Activated B cell treated with CpG ODN at 0.5 μM for 24 hours (primary cell): ENCODE measurements around the gene CSH2. TPM values are rescaled to one million over a fixed set of nuclear protein-coding genes. Genes with fewer than 3 reads are reported as not detected.
"Not testable (repeated sequence)": the region's sequence is repeated elsewhere in the genome, so short reads cannot be mapped to it uniquely, and the experiment has no call there.

Experiments used
- ATAC-seq: fragments of 200-7000 bp; cut with Tn5 transposase; one replicate; pipeline ENCODE4 v1.10.0; 2021; ENCODE audit warnings: low read depth, mild to moderate bottlenecking, moderate library complexity
- CTCF ChIA-PET: fragments of 350-600 bp; sonication (Branson Sonifier 250); formaldehyde crosslinking; loops from one replicate; lab custom pipeline; 2021; ENCODE audit warnings: antibody characterized with exemption; lab: Charles Lee
- POLR2A ChIA-PET: fragments of 350-600 bp; sonication (Branson Sonifier 250); formaldehyde crosslinking; loops from one replicate; lab custom pipeline; 2021; ENCODE audit warnings: antibody characterized with exemption; lab: Charles Lee
- DNase-seq: peaks from one replicate; pipeline ENCODE4 v3.0.0; 2022
- H3K27ac Mint-ChIP-seq: one replicate; pipeline ENCODE4 v1.8.0; 2020; ENCODE audit warnings: mixed read lengths
- H3K27me3 Mint-ChIP-seq: one replicate; pipeline ENCODE4 v1.8.0; 2021; ENCODE audit warnings: mixed read lengths
- H3K36me3 Mint-ChIP-seq: one replicate; pipeline ENCODE4 v1.8.0; 2021; ENCODE audit warnings: low read depth, mixed read lengths
- H3K4me1 Mint-ChIP-seq: one replicate; pipeline ENCODE4 v1.8.0; 2021; ENCODE audit warnings: mixed read lengths
- H3K4me3 Mint-ChIP-seq: one replicate; pipeline ENCODE4 v1.8.0; 2020; ENCODE audit warnings: mild to moderate bottlenecking, mixed read lengths
- H3K9me3 Mint-ChIP-seq: one replicate; pipeline ENCODE4 v1.8.0; 2020; ENCODE audit warnings: mixed read lengths
- CTCF ChIP-seq: fragments of 200-600 bp; IDR thresholded peaks from one replicate; pipeline ENCODE4 v1.8.0; 2022; ENCODE audit warnings: antibody characterized with exemption, mild to moderate bottlenecking
- intact Hi-C: fragments of 100-400 bp; cut with micrococcal nuclease; formaldehyde crosslinking; loops from one replicate; pipeline ENCODE4 v1.15.1; 2024
- total RNA-seq: library from RNA; stranded (reverse); gene quantifications from 2 replicates; pipeline ENCODE4 v1.2.3, GENCODE V29; 2022

The CSH2 gene
- total RNA-seq, 1 donor from 2014 or later = not detected

GRCh38 chr17:63911657-63912100 is 38.2 kb upstream of the CSH2 start:
- POLR2A ChIA-PET = interaction anchor here (0.5 to 12.9 kb wide), 10 partner anchors 9 to 234 kb away, joined by 3 to 272 read pairs (median 12); partner anchors contain the start of genes CD79B and ICAM2
- Mint-ChIP-seq H3K4me3 (no peak overlapping the region), H3K36me3 (no peaks in the 10 kb centered on the region), H3K4me1 (peaks cover 51% of the 10 kb centered on the region), H3K9me3 (no peaks in the 10 kb centered on the region), H3K27me3 (peaks cover 1% of the 10 kb centered on the region), H3K27ac (peak overlapping the region; percentile 35)
- ATAC-seq (peak; percentile 57), DNase-seq (peak; percentile 59)
- intact Hi-C loops = loop anchor here (1.0 to 5.0 kb wide), 5 partner anchors 40 to 371 kb away; no protein-coding TSS in a partner anchor
- TF ChIP-seq CTCF = no peak
- CTCF ChIA-PET = interaction anchor here (0.9 to 12.3 kb wide), 14 partner anchors 8 to 221 kb away, joined by 3 to 116 read pairs (median 12); partner anchors contain the start of genes CD79B, ERN1 and ICAM2

- Mint-ChIP-seq H3K4me1 (peaks cover 45% of the 10 kb centered on the region), H3K27me3 (peaks cover 1% of the 10 kb centered on the region), H3K36me3 (no peaks in the 10 kb centered on the region), H3K27ac (peak within 1 kb of the TSS; percentile 35), H3K4me3 (no peak within 1 kb of the TSS), H3K9me3 (no peaks in the 10 kb centered on the region)
- POLR2A ChIA-PET = interaction anchor here (0.5 to 12.9 kb wide), 8 partner anchors 10 to 235 kb away, joined by 3 to 272 read pairs (median 14); partner anchors contain the start of genes CD79B and ICAM2
- CTCF ChIA-PET = interaction anchor here (0.9 to 12.3 kb wide), 14 partner anchors 9 to 221 kb away, joined by 3 to 116 read pairs (median 11); partner anchors contain the start of genes CD79B, ERN1 and ICAM2
- DNase-seq (peak; percentile 12), ATAC-seq (no peak)
- TF ChIP-seq CTCF = no peak
- intact Hi-C loops = loop anchor here (1.0 to 5.0 kb wide), 5 partner anchors 40 to 371 kb away; no protein-coding TSS in a partner anchor
These were observed 37.7 kb upstream of the CSH2 start, which contains the start of gene CSHL1 for GRCh38 chr17:63911041-63911635. TSS of gene CSHL1 (minus strand) at chr17:63911258. CDS start at chr17:63911196, 62 bp downstream.

GRCh38 chr17:63910096-63910495 is 36.6 kb upstream of the CSH2 start:
- POLR2A ChIA-PET = interaction anchor here (0.6 to 3.1 kb wide), 2 partner anchors 109 to 236 kb away, joined by 5 to 16 read pairs; no protein-coding TSS in a partner anchor
- H3K9me3 Mint-ChIP-seq = no peaks in the 10 kb centered on the region
- intact Hi-C loops = loop anchor here (5.0 kb wide), 1 partner anchor 372 kb away; no protein-coding TSS in a partner anchor
- no peak for TF ChIP-seq CTCF
- H3K27ac Mint-ChIP-seq = no peak overlapping the region
- peaks cover 36% of the 10 kb centered on the region for H3K4me1 Mint-ChIP-seq
- ATAC-seq (no peak), DNase-seq (no peak)
- H3K4me3 Mint-ChIP-seq = no peak overlapping the region
- H3K36me3 Mint-ChIP-seq = no peaks in the 10 kb centered on the region
- CTCF ChIA-PET = interaction anchor here (1.4 to 12.3 kb wide), 11 partner anchors 10 to 222 kb away, joined by 3 to 116 read pairs (median 15); partner anchors contain the start of genes ERN1 and ICAM2
- H3K27me3 Mint-ChIP-seq = peaks cover 1% of the 10 kb centered on the region

DNA sequence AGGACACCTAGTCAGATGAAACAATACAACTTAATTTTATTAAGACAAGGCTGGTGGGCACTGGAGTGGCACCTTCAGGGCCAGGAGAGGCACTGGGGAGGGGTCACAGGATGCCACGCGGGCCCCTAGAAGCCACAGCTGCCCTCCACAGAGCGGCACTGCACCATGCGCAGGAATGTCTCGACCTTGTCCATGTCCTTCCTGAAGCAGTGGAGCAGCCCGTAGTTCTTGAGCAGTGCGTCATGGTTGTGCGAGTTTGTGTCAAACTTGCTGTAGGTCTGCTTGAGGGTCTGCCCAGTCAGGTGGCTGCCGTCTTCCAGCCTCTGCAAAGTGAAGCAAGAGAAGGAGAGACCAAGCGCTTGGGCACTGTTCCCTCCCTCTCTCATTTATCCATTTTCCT is 36.1 kb upstream of the CSH2 start:
- intact Hi-C loops, DNase-seq, H3K27me3 Mint-ChIP-seq, H3K9me3 Mint-ChIP-seq, H3K36me3 Mint-ChIP-seq, ATAC-seq, POLR2A ChIA-PET, H3K4me3 Mint-ChIP-seq, H3K27ac Mint-ChIP-seq: not testable (repeated sequence)
- CTCF ChIA-PET = interaction anchor here (3.2 to 12.3 kb wide), 5 partner anchors 37 to 223 kb away, joined by 15 to 116 read pairs (median 70); partner anchors contain the start of genes ERN1 and ICAM2
- peaks cover 33% of the 10 kb centered on the region for H3K4me1 Mint-ChIP-seq

GRCh38 chr17:63907161-63907778 is 33.8 kb upstream of the CSH2 start:
- H3K27me3 Mint-ChIP-seq, H3K9me3 Mint-ChIP-seq, H3K36me3 Mint-ChIP-seq, ATAC-seq, POLR2A ChIA-PET, H3K27ac Mint-ChIP-seq, H3K4me3 Mint-ChIP-seq, intact Hi-C loops: not testable (repeated sequence)
- H3K4me1 Mint-ChIP-seq = peaks cover 15% of the 10 kb centered on the region
- peak; percentile 7 for DNase-seq
- CTCF ChIA-PET = interaction anchor here (0.7 to 9.4 kb wide), 7 partner anchors 8 to 227 kb away, joined by 3 to 80 read pairs (median 3); no protein-coding TSS in a partner anchor

GRCh38 chr17:63904796-63905195 is 31.3 kb upstream of the CSH2 start:
- intact Hi-C loops, ATAC-seq, H3K27ac Mint-ChIP-seq, H3K9me3 Mint-ChIP-seq, H3K4me3 Mint-ChIP-seq, H3K27me3 Mint-ChIP-seq, H3K4me1 Mint-ChIP-seq, DNase-seq, H3K36me3 Mint-ChIP-seq: not testable (repeated sequence)
- POLR2A ChIA-PET = interaction anchor here (0.7 to 1.2 kb wide), 3 partner anchors 15 to 241 kb away, joined by 3 to 4 read pairs (median 3); no protein-coding TSS in a partner anchor
- CTCF ChIA-PET = interaction anchor here (0.6 to 9.4 kb wide), 7 partner anchors 35 to 228 kb away, joined by 3 to 80 read pairs (median 5); partner anchors contain the start of gene ICAM2

DNA sequence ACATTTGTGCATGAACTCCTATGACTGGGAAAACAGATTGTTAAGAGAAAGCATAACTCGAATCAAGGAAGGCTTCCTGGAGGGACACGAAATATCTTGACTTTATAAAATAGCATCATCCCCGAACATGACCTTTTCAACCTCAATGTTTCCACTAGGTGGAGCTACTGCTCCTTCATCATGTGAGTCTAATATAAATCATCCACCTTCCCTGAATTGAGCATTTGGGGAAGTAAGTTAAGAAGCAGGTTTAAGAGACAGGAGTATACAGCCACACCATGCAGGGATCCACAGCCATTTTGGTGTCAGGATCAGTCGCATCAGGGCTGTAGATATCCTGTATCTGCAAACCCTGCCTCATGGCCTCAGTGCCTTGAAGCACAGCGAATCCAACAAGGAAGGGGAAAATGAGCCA is 30.3 kb upstream of the CSH2 start:
- POLR2A ChIA-PET, intact Hi-C loops, H3K27ac Mint-ChIP-seq, H3K4me1 Mint-ChIP-seq, H3K27me3 Mint-ChIP-seq, H3K36me3 Mint-ChIP-seq, H3K4me3 Mint-ChIP-seq, H3K9me3 Mint-ChIP-seq: not testable (repeated sequence)
- CTCF ChIA-PET = interaction anchor here (0.7 to 9.4 kb wide), 11 partner anchors 9 to 229 kb away, joined by 3 to 80 read pairs (median 10); no protein-coding TSS in a partner anchor
- DNase-seq (peak; percentile 13), ATAC-seq (peak; percentile 83)

GRCh38 chr17:63901971-63902370 is 28.5 kb upstream of the CSH2 start:
- H3K27ac Mint-ChIP-seq, H3K4me1 Mint-ChIP-seq, ATAC-seq, H3K27me3 Mint-ChIP-seq, H3K9me3 Mint-ChIP-seq, intact Hi-C loops, H3K4me3 Mint-ChIP-seq, H3K36me3 Mint-ChIP-seq, DNase-seq: not testable (repeated sequence)
- CTCF ChIA-PET = interaction anchor here (0.6 to 9.4 kb wide), 7 partner anchors 10 to 244 kb away, joined by 3 to 80 read pairs (median 10); no protein-coding TSS in a partner anchor
- POLR2A ChIA-PET = interaction anchor here (0.6 to 1.0 kb wide), 2 partner anchors 228 to 580 kb away, joined by 4 to 7 read pairs; partner anchors contain the start of gene ERN1
